CD4-positive, alpha-beta T cell treated with Interleukin-10 for 1 hour (primary cell): ENCODE results near the gene VSTM4.

Experiments
- DNase-seq: peaks from one replicate; pipeline ENCODE4 v3.0.0-alpha.2; 2020

Gene VSTM4

GRCh38 chr10:49037187-49037586 lies 78.1 kb downstream of the VSTM4 start:
- DNase-seq, result no peak

GRCh38 chr10:49036638-49037037 lies 78.7 kb downstream of the VSTM4 start:
- DNase-seq, result no peak

GRCh38 chr10:49035920-49036319 lies 79.4 kb downstream of the VSTM4 start:
- no peak for DNase-seq

- no peak for DNase-seq
Observed at GRCh38 chr10:49034925-49035324, 80.4 kb downstream of the VSTM4 start.

DNA sequence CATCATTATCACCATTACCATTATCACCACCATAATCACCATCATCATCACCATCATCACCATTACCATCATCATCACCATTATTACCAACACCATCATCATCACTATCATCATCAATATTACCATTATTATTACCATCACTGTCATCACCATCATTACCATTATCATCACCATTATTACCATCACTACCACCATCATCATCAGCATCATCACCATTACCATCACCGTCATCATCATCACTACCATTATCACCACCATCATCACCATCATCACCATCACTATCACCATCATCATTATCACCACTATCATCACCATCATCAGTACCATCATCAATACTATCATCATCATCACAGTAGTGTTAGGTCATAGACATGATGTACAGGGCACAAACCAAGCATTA lies 81.4 kb downstream of the VSTM4 start:
- DNase-seq, result no peak

DNA sequence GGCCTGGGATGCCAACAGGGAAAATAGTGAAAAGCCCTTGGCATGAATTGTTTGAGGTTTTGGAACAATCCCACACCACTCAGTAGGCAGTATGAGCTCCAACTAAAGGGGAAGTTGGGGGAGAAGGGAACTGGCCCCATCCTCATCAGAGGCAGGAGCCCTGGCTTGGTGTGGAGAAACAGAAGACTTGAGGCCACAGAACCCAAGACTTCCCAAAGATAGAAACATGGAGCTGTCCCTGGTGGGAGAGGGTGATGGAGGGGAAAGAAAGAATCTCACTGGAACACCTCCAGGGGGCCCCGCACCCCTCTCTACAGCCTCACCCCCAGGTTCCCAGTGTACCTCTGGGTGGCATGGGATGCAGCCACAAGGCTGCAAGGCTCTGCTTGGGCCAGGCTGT lies 85.7 kb downstream of the VSTM4 start:
- no peak for DNase-seq

DNA sequence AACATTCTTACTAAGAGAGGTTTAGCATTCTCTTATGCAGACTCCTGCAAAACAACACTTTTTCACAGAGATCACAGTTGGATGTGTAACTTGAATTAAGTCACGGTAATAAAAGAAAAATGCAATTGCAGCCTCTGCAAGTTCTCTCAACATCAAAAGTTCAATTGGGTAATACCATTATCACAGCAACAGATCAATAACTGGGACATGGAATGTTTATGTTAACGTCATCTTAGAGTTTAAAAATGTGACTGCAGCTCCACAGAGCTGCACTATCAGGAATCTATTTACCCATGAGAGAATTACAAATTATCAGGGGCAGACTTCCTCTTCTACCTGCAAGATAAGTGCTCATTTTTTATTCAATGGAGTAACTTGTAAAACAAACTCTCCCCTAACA lies 86.7 kb downstream of the VSTM4 start:
- DNase-seq, result no peak

DNA sequence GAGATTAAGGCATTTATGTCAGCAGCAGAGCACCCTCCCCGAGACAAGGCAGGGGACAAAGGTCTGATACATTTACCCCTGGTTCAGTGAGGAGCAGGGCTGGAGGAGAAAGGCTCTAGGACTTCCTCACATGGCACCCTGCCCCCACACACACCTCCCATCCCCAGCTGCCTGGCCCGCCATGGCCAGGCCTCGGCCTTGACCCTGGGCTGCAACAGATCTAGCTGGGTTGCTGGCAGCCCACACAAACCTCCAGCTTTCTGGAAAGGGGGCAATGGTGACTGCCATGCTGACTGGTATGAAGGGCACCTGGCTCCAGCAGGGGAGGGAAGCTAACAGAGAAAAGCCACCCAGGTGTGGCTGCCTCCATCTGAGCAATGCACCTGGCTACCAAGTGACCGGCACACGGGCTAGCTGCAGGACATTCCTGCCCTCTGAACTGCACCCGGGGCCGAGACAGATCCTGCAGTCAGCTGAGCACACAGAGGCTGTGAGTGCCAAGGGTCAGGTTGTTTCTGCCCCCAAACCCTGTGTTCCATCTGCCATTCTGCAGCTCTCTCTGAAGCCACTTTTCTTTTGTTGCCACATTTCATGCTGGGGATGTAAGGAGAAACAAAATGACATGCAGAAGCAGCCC lies 89.9 kb downstream of the VSTM4 start:
- no peak for DNase-seq

GRCh38 chr10:49024484-49024883 lies 90.8 kb downstream of the VSTM4 start:
- no peak for DNase-seq

DNA sequence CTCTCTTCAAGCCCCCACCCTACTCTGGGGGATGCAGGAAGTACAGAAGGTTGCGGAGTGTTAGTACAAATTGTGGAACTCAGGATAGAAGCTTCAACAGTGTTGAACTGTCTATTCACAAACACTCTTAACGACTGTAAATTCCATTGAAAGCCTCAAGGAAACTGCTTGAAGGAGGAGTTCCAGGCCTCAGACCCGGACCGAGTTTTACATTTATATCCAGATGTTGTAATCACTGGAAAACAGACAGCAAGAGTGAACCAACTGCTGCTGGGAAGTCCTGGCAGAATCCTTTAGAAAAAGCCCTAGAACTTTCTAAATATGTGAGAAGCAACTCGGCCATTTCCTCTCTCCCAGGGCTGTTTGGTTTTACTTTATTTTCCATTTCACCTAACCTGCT lies 91.6 kb downstream of the VSTM4 start:
- no peak for DNase-seq

GRCh38 chr10:49023071-49023470 lies 92.3 kb downstream of the VSTM4 start:
- DNase-seq, result no peak

DNA sequence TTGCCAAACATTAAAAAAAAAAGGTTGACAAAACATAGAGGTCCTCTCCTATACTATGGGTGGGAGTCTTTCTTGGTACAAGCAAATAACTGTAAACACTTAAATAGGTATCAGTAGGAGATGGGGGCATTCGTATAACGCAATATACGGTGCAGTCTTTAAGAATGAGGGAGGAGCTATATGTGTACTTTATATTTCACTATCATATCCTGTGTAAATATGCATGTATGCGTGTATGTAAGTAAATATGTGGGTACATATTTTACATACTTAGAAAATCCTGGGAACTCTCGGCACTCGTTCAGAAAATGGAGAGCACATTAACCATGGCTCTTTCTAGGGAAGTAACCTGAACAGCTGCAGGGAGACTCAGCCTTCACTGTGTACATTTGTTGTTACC lies 93.6 kb downstream of the VSTM4 start:
- no peak for DNase-seq

GRCh38 chr10:49015700-49016099 lies 99.6 kb downstream of the VSTM4 start:
- DNase-seq, result no peak

DNA sequence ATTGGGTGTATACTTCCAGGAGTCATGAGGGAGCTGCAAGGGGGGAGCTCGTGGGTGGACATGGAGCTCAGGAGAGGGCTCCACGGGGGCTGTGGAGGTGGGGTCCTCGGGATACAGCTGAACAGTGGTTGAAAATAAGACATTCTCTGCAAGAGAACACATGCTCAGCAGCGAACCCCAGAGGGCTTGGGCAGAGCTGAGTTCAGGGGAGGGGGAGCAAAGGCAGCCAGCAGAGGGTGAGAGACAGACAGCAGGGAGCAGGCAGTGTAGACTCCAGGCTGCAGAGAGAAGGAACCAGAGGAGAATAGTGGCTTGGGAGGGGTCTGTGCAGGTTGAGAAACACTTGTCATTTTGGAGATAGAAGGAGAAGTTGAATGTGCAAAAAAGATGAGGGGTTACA lies 102.7 kb downstream of the VSTM4 start:
- no peak for DNase-seq

GRCh38 chr10:49011756-49012155 lies 103.6 kb downstream of the VSTM4 start:
- no peak for DNase-seq

DNA sequence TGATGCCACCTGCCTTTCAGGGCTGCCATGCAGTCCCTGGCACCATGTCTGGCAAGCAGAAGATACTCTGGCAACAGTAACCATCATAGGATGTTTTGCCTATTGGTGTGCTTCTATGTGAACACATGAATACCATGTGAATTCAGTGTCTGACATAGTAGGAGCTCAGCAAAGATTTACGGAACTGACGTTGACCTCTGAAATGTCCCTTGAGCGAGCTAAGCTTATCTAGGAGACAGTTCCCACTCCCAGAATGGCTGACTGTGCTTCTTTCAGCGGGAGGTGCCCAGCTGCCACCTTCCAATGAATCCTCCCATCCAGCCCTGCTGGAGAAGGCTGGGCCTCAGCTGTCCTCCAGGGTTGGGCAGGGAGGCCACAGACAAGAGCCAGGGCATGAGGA lies 104.5 kb downstream of the VSTM4 start:
- DNase-seq, result no peak

DNA sequence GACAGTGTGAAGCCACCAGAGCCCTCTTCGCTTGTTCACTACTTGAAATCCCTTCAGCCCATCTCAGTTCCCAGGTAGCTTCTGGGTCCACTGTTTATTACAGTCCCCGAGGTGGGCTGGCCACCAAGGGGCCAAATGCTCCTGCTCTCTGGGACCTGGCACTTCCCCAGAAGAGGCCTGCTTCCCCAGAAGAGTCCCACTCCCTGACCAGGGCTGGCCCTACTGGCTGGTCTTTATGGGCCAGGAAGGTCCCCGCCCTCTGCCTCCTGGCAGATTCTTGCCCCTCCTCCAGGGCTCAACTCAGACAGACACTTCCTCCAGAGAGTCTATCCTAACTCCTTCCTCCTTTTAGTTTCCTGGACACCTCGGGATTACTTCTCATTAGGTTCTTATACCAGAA lies 105.0 kb downstream of the VSTM4 start:
- no peak for DNase-seq

DNA sequence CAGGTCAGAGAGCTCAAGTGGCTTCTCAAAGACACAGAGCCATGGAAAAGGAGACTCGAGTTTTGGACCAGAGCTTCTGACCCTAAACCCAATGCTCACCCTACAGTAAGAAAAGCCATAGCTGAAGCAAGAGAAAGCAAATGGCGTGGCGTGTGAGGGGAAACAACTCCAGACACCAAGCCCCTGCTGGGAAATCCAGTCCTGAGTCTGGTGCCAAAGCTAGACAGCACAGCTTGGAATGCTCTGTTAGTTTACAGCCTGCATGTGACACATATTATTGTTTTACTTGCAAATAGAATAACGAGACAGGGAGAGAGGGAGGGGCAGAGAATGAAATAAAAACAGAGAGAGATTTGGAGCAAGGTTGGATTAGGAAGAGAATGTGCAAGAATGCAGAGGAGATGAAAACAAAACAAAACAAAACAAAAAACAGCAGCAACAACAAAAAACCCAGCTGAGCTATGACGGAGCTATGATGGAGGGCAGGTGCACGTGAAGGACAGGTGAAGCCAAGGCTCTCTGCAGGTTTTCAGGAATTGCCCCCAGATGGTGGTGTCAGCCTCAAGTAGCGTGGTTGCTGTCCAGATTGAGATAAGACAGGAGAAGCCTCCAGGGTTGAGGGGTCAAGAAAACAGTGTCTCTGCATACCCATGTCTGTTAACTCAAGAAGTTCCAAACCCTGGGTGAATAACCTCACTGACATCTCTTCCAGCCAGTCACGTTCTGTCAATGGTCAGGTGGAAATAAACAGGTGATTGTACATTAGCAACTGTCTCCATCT lies 105.9 kb downstream of the VSTM4 start:
- no peak for DNase-seq

DNA sequence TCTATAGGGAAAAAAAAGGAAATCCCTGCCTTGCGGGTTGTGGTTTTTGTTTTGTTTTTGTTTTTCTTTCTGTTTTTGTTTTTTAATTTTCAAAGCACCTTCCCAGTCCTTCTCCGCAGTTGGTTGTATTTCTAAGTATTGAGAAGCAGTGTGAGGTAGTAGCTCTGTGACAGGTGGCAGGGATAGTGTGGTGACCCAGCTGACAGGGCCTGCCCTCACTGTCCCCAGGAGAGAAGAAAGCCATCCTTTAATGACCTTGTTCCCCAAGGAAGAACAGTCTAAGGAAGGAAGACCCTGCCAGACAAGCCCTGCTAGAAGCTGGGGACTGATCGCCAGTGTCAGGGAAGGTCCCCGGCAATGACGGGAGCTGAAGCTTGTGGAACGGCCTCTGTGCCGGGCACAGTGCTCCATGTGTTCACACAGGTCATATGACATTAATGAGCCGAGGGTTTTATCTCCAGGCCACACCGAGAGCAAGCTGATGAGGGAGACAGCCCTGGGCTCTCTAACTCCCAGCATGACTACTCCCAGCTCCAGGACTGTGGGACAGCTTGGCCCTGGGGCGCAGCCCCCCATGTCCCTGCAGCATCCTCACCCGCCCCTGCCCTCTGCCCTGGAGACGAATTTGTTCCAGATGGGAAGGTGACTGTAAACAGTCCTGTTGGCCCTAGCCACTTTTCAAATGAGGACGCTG lies 106.7 kb downstream of the VSTM4 start:
- no peak for DNase-seq

DNA sequence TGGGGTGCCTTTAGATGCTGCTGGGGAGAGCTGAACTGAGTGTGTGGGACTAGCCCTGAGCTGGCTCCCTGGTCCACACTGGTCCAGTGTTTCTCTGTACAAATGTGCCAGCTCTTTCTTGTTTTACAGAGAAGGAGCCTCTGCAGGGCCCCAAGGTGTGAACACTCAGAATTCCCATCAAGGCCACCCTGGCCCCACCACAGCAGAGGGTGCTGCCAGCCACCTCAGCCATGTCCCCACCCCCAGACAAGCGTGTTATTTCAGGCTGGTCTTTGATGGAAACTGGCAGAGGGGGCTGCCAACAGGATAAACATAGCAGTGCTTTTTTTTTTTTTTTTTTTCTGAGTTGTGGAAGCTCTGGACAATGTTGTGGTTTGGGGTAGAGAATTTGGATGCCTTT lies 107.2 kb downstream of the VSTM4 start:
- DNase-seq, result no peak

GRCh38 chr10:49007129-49007528 lies 108.2 kb downstream of the VSTM4 start:
- no peak for DNase-seq

- DNase-seq, result no peak
Observed at GRCh38 chr10:49005270-49005669, 110.1 kb downstream of the VSTM4 start.

DNA sequence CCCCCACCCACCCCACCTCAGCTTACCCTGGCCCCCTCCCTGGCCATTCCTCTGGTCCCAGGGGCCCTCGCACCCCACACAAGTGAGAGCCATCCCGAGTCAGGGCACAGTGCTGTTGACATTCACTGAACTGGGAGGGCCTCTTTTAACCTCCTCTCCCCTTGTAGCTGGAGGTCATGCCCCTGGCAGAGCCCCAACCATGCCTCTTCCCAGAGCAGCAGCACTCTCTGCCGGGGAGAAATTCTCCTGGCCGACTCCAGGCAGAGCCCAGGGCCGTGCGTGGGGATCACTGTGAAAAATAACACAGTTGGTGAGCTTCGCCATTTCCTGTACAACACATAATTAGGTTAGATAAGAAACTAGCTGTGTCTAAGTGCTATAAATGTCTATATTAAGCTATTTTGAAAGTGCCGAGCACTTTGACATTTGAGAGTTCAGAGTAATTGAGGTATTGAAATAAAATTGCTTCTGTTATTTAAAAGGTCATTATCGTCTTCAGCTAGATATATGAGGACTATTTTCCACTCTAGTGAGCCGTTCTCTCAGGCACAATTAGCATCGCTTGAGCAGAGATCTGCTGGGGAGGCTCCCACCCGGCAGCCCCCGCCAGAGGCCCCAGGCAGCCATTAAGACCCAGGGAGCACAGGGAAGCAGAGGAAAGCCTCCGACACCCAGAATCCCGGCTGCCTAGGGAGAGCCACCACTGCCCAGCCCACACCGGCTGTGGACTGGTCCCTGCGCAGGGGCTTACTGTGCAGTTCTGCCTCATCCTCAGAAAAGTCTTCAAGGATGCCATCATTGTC lies 113.3 kb downstream of the VSTM4 start:
- DNase-seq, result no peak
